Panc1 (cell line): ENCODE results near the gene SND1.

ENCODE experiments used
- CTCF ChIP-seq: fragments of 450-650 bp; IDR thresholded peaks from 2 replicates; pipeline ENCODE4 v1.5.1; 2017; ENCODE audit warnings: mild to moderate bottlenecking
- POLR2AphosphoS5 ChIP-seq: IDR thresholded peaks from 2 replicates; pipeline ENCODE4 v1.6.1; 2012; ENCODE audit warnings: mild to moderate bottlenecking, low read depth, low read length, moderate library complexity

GRCh38 chr7:127692200-127692599 is 40.2 kb downstream of the SND1 start:
- no peak for TF ChIP-seq POLR2AphosphoS5
- no peak for TF ChIP-seq CTCF
